Middle frontal gyrus (tissue), 1 donor: ENCODE measurements around the gene DGKH.

ENCODE experiments used
- DNase-seq: peaks from one replicate; pipeline ENCODE4 v3.0.0-alpha.2; 2015; ENCODE audit warnings: low spot score; ENCODE audit errors: extremely low spot score

The DGKH gene

GRCh38 chr13:42039946-42040729 is 8.3 kb upstream of the DGKH start:
- peak; percentile 50 for DNase-seq

- no peak for DNase-seq
Measured at GRCh38 chr13:42040730-42041010, 7.8 kb upstream of the DGKH start.

- DNase-seq, result no peak
Measured at GRCh38 chr13:42041011-42041683, 7.3 kb upstream of the DGKH start.

GRCh38 chr13:42041684-42042035 is 6.8 kb upstream of the DGKH start:
- no peak for DNase-seq

- no peak for DNase-seq
Measured at GRCh38 chr13:42043676-42044075, 4.8 kb upstream of the DGKH start.

GRCh38 chr13:42046448-42046847 is 2.0 kb upstream of the DGKH start:
- no peak for DNase-seq

GRCh38 chr13:42047561-42048341 is 697 bp upstream of the DGKH start:
- no peak for DNase-seq

- peak; percentile 18 for DNase-seq
Measured at GRCh38 chr13:42048684-42049453, 421 bp downstream of the DGKH start.

GRCh38 chr13:42049454-42049813 is 986 bp downstream of the DGKH start:
- no peak for DNase-seq

- no peak for DNase-seq
Measured at GRCh38 chr13:42054798-42055499, 6.5 kb downstream of the DGKH start.

- no peak for DNase-seq
Measured at GRCh38 chr13:42055500-42056085, 7.1 kb downstream of the DGKH start.

GRCh38 chr13:42056146-42056545 is 7.7 kb downstream of the DGKH start:
- DNase-seq, result no peak

- DNase-seq, result no peak
Measured at GRCh38 chr13:42056583-42056982, 8.1 kb downstream of the DGKH start.

GRCh38 chr13:42057918-42058530 is 9.6 kb downstream of the DGKH start:
- no peak for DNase-seq

- DNase-seq, result no peak
Measured at GRCh38 chr13:42061943-42062342, 13.5 kb downstream of the DGKH start.

GRCh38 chr13:42063105-42063504 is 14.7 kb downstream of the DGKH start:
- DNase-seq, result no peak

- DNase-seq, result no peak
Measured at GRCh38 chr13:42064259-42064658, 15.8 kb downstream of the DGKH start.

- no peak for DNase-seq
Measured at GRCh38 chr13:42064966-42065365, 16.5 kb downstream of the DGKH start.

- no peak for DNase-seq
Measured at GRCh38 chr13:42065414-42065813, 17.0 kb downstream of the DGKH start.

- no peak for DNase-seq
Measured at GRCh38 chr13:42066542-42066941, 18.1 kb downstream of the DGKH start.
